Activated naive CD8-positive, alpha-beta T cell treated with anti-CD3 and anti-CD28 coated beads, Interleukin-2, amount 50 U/mL, for 24 hours (primary cell): ENCODE measurements around the gene ARL6IP4.
A peak's percentile ranks its signal among the peaks of the same experiment; 100 is the strongest.

Experiments used
- ATAC-seq: fragments of 150-1000 bp; cut with Tn5 transposase; one replicate; pipeline ENCODE4 v1.10.0; 2021
- DNase-seq: peaks from one replicate; pipeline ENCODE4 v3.0.0; 2021
- H3K27ac Mint-ChIP-seq: one replicate; pipeline ENCODE4 v1.8.0; 2021; ENCODE audit warnings: mild to moderate bottlenecking, mixed read lengths
- H3K27me3 Mint-ChIP-seq: one replicate; pipeline ENCODE4 v1.8.0; 2021; ENCODE audit warnings: mixed read lengths
- H3K36me3 Mint-ChIP-seq: one replicate; pipeline ENCODE4 v1.8.0; 2021; ENCODE audit warnings: low read depth, mixed read lengths
- H3K4me1 Mint-ChIP-seq: one replicate; pipeline ENCODE4 v1.8.0; 2021; ENCODE audit warnings: mixed read lengths
- H3K4me3 Mint-ChIP-seq: one replicate; pipeline ENCODE4 v1.8.0; 2021; ENCODE audit warnings: mild to moderate bottlenecking, moderate library complexity, mixed read lengths
- H3K9me3 Mint-ChIP-seq: one replicate; pipeline ENCODE4 v1.8.0; 2021; ENCODE audit warnings: mixed read lengths

The ARL6IP4 gene

DNA sequence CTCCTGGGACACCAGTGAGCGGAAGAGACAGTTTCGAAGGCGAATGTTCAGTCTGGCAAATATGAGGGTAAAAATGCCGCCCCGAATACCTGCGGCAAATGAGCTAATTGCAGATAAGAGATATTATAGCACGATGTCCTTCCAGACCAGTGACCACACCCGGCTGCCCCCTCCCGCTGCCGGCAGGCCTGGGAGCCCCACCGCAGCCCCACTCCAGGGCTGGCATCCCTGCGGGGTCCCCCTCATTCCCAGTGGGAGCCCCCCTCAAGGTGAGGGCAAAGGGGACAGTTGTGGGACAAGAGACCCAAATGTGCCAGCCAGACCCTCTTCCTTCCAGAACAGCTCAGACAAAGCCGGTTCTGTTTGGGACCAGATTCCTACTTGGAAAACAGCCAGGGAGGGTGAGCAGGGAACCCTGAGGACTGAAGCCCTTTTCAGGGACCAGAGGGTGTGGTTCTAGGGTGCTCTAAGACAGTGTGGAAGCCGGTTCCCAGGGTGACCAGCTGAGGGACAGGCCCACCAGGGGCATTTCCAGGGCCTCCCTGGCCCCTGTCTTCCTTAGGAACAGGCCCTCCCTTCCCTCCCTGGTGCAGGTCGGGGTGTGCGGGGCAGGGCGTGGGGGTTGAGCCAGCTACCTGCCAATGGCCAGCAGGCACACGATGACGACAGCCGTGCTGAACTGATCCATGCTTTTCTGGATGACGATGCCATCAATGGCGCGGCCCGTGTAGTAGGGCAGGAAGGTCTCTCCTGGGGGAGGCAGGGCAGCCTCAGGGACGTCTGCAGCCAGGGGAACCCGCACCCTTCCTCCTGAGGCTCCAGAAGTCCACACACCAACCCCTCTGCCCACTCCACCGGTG, 30.4 kb upstream of the ARL6IP4 start:
- DNase-seq (no peak), ATAC-seq (no peak)
- Mint-ChIP-seq H3K27me3 (no peaks in the 10 kb centered on the region), H3K4me1 (peaks cover 34% of the 10 kb centered on the region), H3K27ac (no peak overlapping the region), H3K9me3 (no peaks in the 10 kb centered on the region), H3K36me3 (no peaks in the 10 kb centered on the region), H3K4me3 (no peak overlapping the region)

DNA sequence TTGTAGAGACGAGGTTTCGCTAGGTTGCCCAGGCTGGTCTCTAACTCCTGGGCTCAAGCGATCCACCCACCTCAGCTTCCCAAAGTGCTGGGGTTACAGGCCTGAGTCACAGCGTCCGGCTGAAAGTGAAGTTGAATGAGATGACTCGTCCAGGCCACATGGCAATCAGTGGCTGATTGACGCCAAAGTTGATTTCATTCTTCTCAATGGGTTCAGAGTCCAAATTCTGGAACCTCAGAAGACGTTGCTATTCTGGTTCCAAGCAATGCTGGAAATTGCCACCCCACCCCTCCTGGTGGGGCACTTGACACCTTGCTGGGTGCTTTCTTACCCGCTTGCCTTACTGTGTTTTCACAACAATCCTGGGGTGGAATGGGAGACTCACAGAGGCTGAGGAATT, 29.1 kb upstream of the ARL6IP4 start:
- Mint-ChIP-seq H3K4me1 (peaks cover 28% of the 10 kb centered on the region), H3K4me3 (no peak overlapping the region), H3K9me3 (no peaks in the 10 kb centered on the region), H3K27me3 (no peaks in the 10 kb centered on the region), H3K27ac (no peak overlapping the region), H3K36me3 (no peaks in the 10 kb centered on the region)
- ATAC-seq (no peak), DNase-seq (no peak)

- Mint-ChIP-seq H3K27me3 (no peaks in the 10 kb centered on the region), H3K4me1 (peaks cover 20% of the 10 kb centered on the region), H3K36me3 (no peaks in the 10 kb centered on the region), H3K27ac (no peak overlapping the region), H3K9me3 (no peaks in the 10 kb centered on the region), H3K4me3 (no peak overlapping the region)
- DNase-seq (peak; percentile 77), ATAC-seq (peak; percentile 96)
Observed at GRCh38 chr12:122951979-122952892, 28.2 kb upstream of the ARL6IP4 start.

GRCh38 chr12:122955156-122955555, 25.3 kb upstream of the ARL6IP4 start:
- Mint-ChIP-seq H3K27me3 (no peaks in the 10 kb centered on the region), H3K4me1 (peaks cover 10% of the 10 kb centered on the region), H3K4me3 (no peak overlapping the region), H3K27ac (no peak overlapping the region), H3K9me3 (no peaks in the 10 kb centered on the region), H3K36me3 (no peaks in the 10 kb centered on the region)
- ATAC-seq (no peak), DNase-seq (no peak)

GRCh38 chr12:122956035-122956434, 24.4 kb upstream of the ARL6IP4 start:
- Mint-ChIP-seq H3K4me3 (no peak overlapping the region), H3K36me3 (no peaks in the 10 kb centered on the region), H3K9me3 (no peaks in the 10 kb centered on the region), H3K27me3 (no peaks in the 10 kb centered on the region), H3K27ac (no peak overlapping the region), H3K4me1 (peaks cover 10% of the 10 kb centered on the region)
- no peak for ATAC-seq
- DNase-seq, result no peak

GRCh38 chr12:122958198-122958888, 22.1 kb upstream of the ARL6IP4 start:
- H3K27ac Mint-ChIP-seq, result no peak overlapping the region
- no peaks in the 10 kb centered on the region for H3K4me1 Mint-ChIP-seq
- DNase-seq (no peak), ATAC-seq (no peak)
- H3K4me3 Mint-ChIP-seq, result no peak overlapping the region
- no peaks in the 10 kb centered on the region for H3K36me3 Mint-ChIP-seq
- no peaks in the 10 kb centered on the region for H3K9me3 Mint-ChIP-seq
- H3K27me3 Mint-ChIP-seq, result no peaks in the 10 kb centered on the region

GRCh38 chr12:122959566-122960192, 20.8 kb upstream of the ARL6IP4 start:
- no peak overlapping the region for H3K4me3 Mint-ChIP-seq
- ATAC-seq, result no peak
- H3K27ac Mint-ChIP-seq, result no peak overlapping the region
- H3K27me3 Mint-ChIP-seq, result no peaks in the 10 kb centered on the region
- H3K36me3 Mint-ChIP-seq, result no peaks in the 10 kb centered on the region
- H3K4me1 Mint-ChIP-seq, result peaks cover under 1% of the 10 kb centered on the region
- no peak for DNase-seq
- H3K9me3 Mint-ChIP-seq, result no peaks in the 10 kb centered on the region

DNA sequence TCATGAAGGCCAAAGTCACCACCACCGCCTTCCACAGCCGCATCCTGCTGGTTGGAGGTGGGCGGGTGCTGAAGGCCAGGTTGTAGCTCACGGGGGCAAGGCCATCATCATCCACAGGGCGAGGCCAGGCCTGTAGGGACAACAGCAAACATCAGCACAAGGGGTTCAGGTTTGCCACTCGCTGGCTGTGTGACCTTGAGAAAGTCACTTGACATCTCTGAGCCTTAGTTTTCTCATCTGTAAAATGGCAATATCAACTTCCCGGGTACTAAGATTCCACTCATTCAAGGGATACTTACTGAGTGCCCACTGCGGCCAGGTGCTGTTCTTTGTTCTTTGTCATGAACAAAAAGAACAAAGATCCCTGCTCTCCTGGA, 20.3 kb upstream of the ARL6IP4 start:
- H3K9me3 Mint-ChIP-seq, result no peaks in the 10 kb centered on the region
- H3K4me3 Mint-ChIP-seq, result no peak overlapping the region
- H3K4me1 Mint-ChIP-seq, result peaks cover 4% of the 10 kb centered on the region
- H3K36me3 Mint-ChIP-seq, result no peaks in the 10 kb centered on the region
- no peak overlapping the region for H3K27ac Mint-ChIP-seq
- no peaks in the 10 kb centered on the region for H3K27me3 Mint-ChIP-seq
- ATAC-seq (no peak), DNase-seq (no peak)

GRCh38 chr12:122961531-122962329, 18.8 kb upstream of the ARL6IP4 start:
- no peaks in the 10 kb centered on the region for H3K9me3 Mint-ChIP-seq
- H3K4me3 Mint-ChIP-seq, result no peak overlapping the region
- no peak for ATAC-seq
- H3K27ac Mint-ChIP-seq, result no peak overlapping the region
- peaks cover 4% of the 10 kb centered on the region for H3K4me1 Mint-ChIP-seq
- no peaks in the 10 kb centered on the region for H3K27me3 Mint-ChIP-seq
- DNase-seq, result no peak
- no peaks in the 10 kb centered on the region for H3K36me3 Mint-ChIP-seq

DNA sequence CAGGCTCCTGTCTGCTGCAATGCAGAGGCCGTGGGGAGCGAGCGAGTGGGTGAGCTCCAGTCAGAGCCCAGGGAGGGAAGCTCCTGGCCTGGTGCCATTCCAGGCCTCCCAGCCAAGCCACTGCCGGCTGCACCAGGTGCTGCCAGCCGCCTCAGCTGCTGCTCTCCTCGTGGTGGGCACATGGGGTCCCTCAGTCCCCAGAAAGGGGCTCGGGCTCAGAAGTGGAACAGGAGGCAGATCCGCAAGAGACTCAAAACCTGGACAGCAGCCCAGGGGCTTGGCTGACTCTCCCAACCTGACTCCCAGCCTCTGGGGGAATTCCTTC, 16.6 kb upstream of the ARL6IP4 start:
- Mint-ChIP-seq H3K9me3 (no peaks in the 10 kb centered on the region), H3K4me3 (no peak overlapping the region), H3K27me3 (no peaks in the 10 kb centered on the region), H3K4me1 (peaks cover 4% of the 10 kb centered on the region), H3K27ac (no peak overlapping the region), H3K36me3 (no peaks in the 10 kb centered on the region)
- DNase-seq, result no peak
- ATAC-seq, result no peak

DNA sequence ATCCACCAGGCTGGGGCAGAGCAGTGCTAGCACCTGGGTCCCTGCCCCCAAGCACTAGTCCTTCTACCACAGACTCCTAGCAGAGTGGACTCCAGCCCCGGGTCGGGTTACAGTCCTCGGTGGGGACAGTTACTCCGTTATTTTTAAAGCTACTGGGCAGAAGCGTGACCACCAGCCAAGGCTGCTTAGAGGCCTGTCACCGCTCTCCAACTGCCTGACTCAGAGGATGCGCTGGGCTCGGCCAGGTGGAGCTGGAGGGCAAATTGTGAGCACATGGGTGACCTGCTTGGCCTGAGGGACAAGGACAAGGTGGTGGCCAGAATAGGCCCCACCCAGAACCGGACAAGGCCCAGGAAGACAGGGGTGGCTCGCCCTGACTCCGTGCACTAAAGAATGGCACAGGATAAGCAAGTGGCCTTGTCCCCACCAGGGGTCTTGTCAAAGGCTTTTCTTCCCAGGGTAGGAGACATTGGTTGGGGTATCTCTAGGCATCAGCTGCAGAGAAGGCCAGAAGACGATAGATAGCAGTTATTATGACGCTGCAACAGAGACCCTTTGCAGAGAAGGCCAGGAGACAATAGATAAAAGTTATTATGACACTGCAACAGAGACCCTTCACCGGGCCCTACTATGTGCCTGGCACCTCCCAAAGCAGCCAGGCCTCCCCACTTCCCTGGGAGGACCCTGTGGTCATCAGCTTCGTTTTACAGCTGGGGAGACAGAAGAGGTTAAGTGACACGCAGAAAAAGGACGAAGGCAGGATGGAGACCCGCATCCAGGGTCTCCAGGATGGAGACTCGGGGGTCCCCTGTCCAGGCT, 15.8 kb upstream of the ARL6IP4 start:
- DNase-seq, result no peak
- Mint-ChIP-seq H3K36me3 (no peaks in the 10 kb centered on the region), H3K4me3 (peak overlapping the region; percentile 60), H3K27ac (no peak overlapping the region), H3K27me3 (no peaks in the 10 kb centered on the region), H3K4me1 (peaks cover 4% of the 10 kb centered on the region), H3K9me3 (no peaks in the 10 kb centered on the region)
- ATAC-seq, result no peak

GRCh38 chr12:122965321-122965751, 15.1 kb upstream of the ARL6IP4 start:
- H3K27ac Mint-ChIP-seq, result no peak overlapping the region

More at GRCh38 chr12:122965321-122965751, 15.1 kb upstream of the ARL6IP4 start:
- no peaks in the 10 kb centered on the region for H3K9me3 Mint-ChIP-seq
- H3K27me3 Mint-ChIP-seq, result no peaks in the 10 kb centered on the region
- peaks cover 4% of the 10 kb centered on the region for H3K4me1 Mint-ChIP-seq
- H3K36me3 Mint-ChIP-seq, result no peaks in the 10 kb centered on the region
- ATAC-seq (no peak), DNase-seq (no peak)
- peak overlapping the region; percentile 26 for H3K4me3 Mint-ChIP-seq
